Heart left ventricle (tissue), 16 donors: ENCODE measurements around the gene RND2. TPM values are rescaled to one million over a fixed set of nuclear protein-coding genes. Genes with fewer than 3 reads are reported as not detected.

Source experiments
- ATAC-seq, 4 donors: fragments of 200-7000 bp; cut with Tn5 transposase; one replicate each; pipeline ENCODE4 v1.9.1; 2020 to 2022; ENCODE audit warnings: moderate library complexity in 4 of 4, mild to moderate bottlenecking in 3 of 4, moderate number of reproducible peaks in 1 of 4
- DNase-seq, 5 donors: peaks; one replicate each; pipeline ENCODE4 v3.0.0-alpha.2; 2020
- H3K27ac ChIP-seq, 12 donors: fragments of 200-600 bp; sonication (generic) in 4 of 12; one replicate each; pipeline versions ENCODE4 v1.5.0 to v1.8.0; 2016 to 2022; ENCODE audit warnings: mild to moderate bottlenecking in 2 of 12
- H3K27me3 ChIP-seq, 9 donors: fragments of 200-600 bp; sonication (generic) in 2 of 9; one replicate each; pipeline versions ENCODE4 v1.5.1 to v1.8.0; 2016 to 2022; ENCODE audit warnings: mild to moderate bottlenecking in 3 of 9
- H3K36me3 ChIP-seq, 9 donors: fragments of 200-600 bp; sonication (generic) in 2 of 9; one replicate each; pipeline versions ENCODE4 v1.5.0 to v1.8.0; 2018 to 2022; ENCODE audit warnings: mild to moderate bottlenecking in 2 of 9
- H3K4me1 ChIP-seq, 12 donors: fragments of 200-600 bp; sonication (generic) in 4 of 12; one replicate each; pipeline versions ENCODE4 v1.5.0 to v1.8.0; 2016 to 2022; ENCODE audit warnings: mild to moderate bottlenecking in 3 of 12
- H3K4me3 ChIP-seq, 12 donors: fragments of 200-600 bp; sonication (generic) in 4 of 12; one replicate each; pipeline versions ENCODE4 v1.5.0 to v1.8.0; 2017 to 2022; ENCODE audit warnings: mild to moderate bottlenecking in 9 of 12, moderate library complexity in 4 of 12
- H3K9me3 ChIP-seq, 12 donors: fragments of 200-600 bp; sonication (generic) in 4 of 12; one replicate each; pipeline versions ENCODE4 v1.5.0 to v1.8.0; 2016 to 2022; ENCODE audit warnings: mild to moderate bottlenecking in 1 of 12
- CTCF ChIP-seq, 12 donors: fragments of 200-600 bp; sonication (generic) in 4 of 12; IDR thresholded peaks; one replicate each; pipeline versions ENCODE4 v1.5.0 to v1.8.0; 2018 to 2022; ENCODE audit warnings: antibody characterized with exemption in 12 of 12, mild to moderate bottlenecking in 5 of 12
- POLR2A ChIP-seq, 2 donors: fragments of 450-650 bp; IDR thresholded peaks; one replicate each; pipeline ENCODE4 v1.6.1; 2017; ENCODE audit warnings: antibody characterized with exemption in 2 of 2, mild to moderate bottlenecking in 2 of 2, moderate library complexity in 2 of 2
- WGBS, 4 donors: extraction: QIAGEN DNeasy Blood & Tissue Kit in 2 of 4; methylation state at CpG; one replicate each; pipeline versions ENCODE4 v1.1.5 to v1.1.7; 2013 to 2018; 5-methylcytosine and 5-hydroxymethylcytosine counted together
- intact Hi-C, 10 donors: fragments of 100-400 bp; cut with DNase I; formaldehyde crosslinking; loops; one replicate each; pipeline versions ENCODE4 v1.11.1 to v1.14.2; 2022
- polyA plus RNA-seq, 2 donors: library from polyadenylated mRNA; stranded (reverse); fragments of 200-250 nt; gene quantifications; one replicate each; pipeline ENCODE4 v1.2.3, GENCODE V29; 2013
- total RNA-seq, 9 donors: library from RNA; depleted of rRNA in 2 of 9; stranded (reverse); fragments of >200 nt in 2 of 9; fragmentation: NEBNext Ultra II Directional in 3 of 9; extraction: Animal tissue kit (Norgen Biotek cat#: 25700) in 3 of 9; gene quantifications; one replicate each; pipeline versions ENCODE4 v1.1.0 to v1.2.4, GENCODE V29; 2016 to 2023
- donor health status: ischemic (EF 13 %, LVEDD 7.1; RV severe dilation, severe dysfunction).
- donor health status: healthy with polysubstance abuse.
- donor health status: DM: no; HTN: yes; CAD: no.
- donor health status: DM: no; HTN: no; CAD: no.
- donor health status: ischemic (EF 25% LVEDD 6.9; RV normal size, moderate dysfunction).
- donor health status: ischemic (EF 25% LVEDD 5.7; RV mildly dilated, moderate dysfunction).
- donor health status: healthy.
- donor health status: DM: yes; HTN: yes; CAD: no.
- donor health status: ischemic (EF 35%, LVEDD 5.7; RV mildly dilated, moderate dysfunction).
- donor health status: nonischemic (EF 11% LVEDD 7.7; RV severe dilation, severe dysfunction).
- donor health status: DM: yes; HTN: yes; CAD: no.
- donor health status: PGD.
- donor health status: ischemic (EF 29% LVEDD 5.4; RV normal size, mild dysfunction).
- donor health status: nonischemic (EF 23%, LVEDD 6.1; RV moderate dilation, normal function).

The RND2 gene
- total and polyA plus RNA-seq, 11 donors: 0.10 to 1.6 (median 0.56) TPM

- 77 to 87% (median 79%) methylated on average over 5 of the region's 5 CpGs for WGBS, 4 donors
- Histone ChIP-seq H3K36me3 (peaks cover 0 to 57% (median 50%) of the 10 kb centered on the region in 9 donors), H3K27me3 (no peaks in the 10 kb centered on the region), H3K9me3 (no peaks in the 10 kb centered on the region), H3K27ac (no peak overlapping the region), H3K4me3 (no peak overlapping the region), H3K4me1 (peaks cover 7 to 55% (median 21%) of the 10 kb centered on the region in 12 donors)
- ATAC-seq (no peak), DNase-seq (no peak)
- no peak for TF ChIP-seq POLR2A (IDR thresholded peaks at IDR 0.05)
- no peak for TF ChIP-seq CTCF (IDR thresholded peaks at IDR 0.05)
- intact Hi-C loops: loop anchor here in 1 of 10 donors (5.0 kb wide), 1 partner anchor 169 kb away; the partner anchor contains the start of gene NBR1
These were observed 21.4 kb upstream of the RND2 start for GRCh38 chr17:43003542-43004172.

- peaks cover 2 to 58% (median 28%) of the 10 kb centered on the region in 12 donors for H3K4me1 ChIP-seq
- WGBS, 4 donors: 29 to 34% (median 34%) methylated on average over 16 to 18 of the region's 18 CpGs
These were observed 18.1 kb upstream of the RND2 start, which contains the start of gene IFI35 for GRCh38 chr17:43006639-43007551. Gene IFI35 (plus strand): TSS chr17:43006784. CDS start chr17:43006948, 164 bp downstream.

GRCh38 chr17:43010667-43011308 lies 14.2 kb upstream of the RND2 start:
- Histone ChIP-seq H3K27me3 (no peaks in the 10 kb centered on the region), H3K4me3 (no peak overlapping the region), H3K4me1 (peaks cover 8 to 84% (median 64%) of the 10 kb centered on the region in 12 donors), H3K36me3 (peaks cover 0 to 52% (median 22%) of the 10 kb centered on the region in 9 donors), H3K9me3 (no peaks in the 10 kb centered on the region), H3K27ac (peak overlapping the region in 8 of 12 donors; percentile 7 to 74 (median 16))
- DNase-seq: no peak
- 84 to 92% (median 87%) methylated on average over 5 of the region's 5 CpGs for WGBS, 4 donors
- peak in 2 of 4 donors; percentile 3 to 10 for ATAC-seq
- peak in 1 of 2 donors; percentile 19 for TF ChIP-seq POLR2A (IDR thresholded peaks at IDR 0.05)
- no peak for TF ChIP-seq CTCF (IDR thresholded peaks at IDR 0.05)
- intact Hi-C loops: loop anchor here in 1 of 10 donors (10.0 kb wide), 1 partner anchor 144 kb away; no protein-coding TSS in a partner anchor

More at GRCh38 chr17:43006639-43007551, 18.1 kb upstream of the RND2 start, which contains the start of gene IFI35:
- intact Hi-C loops: loop anchor here in 1 of 10 donors (5.0 kb wide), 1 partner anchor 165 kb away; the partner anchor contains the start of gene NBR1
- Histone ChIP-seq H3K9me3 (no peaks in the 10 kb centered on the region), H3K4me3 (peak within 1 kb of the TSS; percentile 35 to 90 (median 72)), H3K27ac (peak within 1 kb of the TSS; percentile 39 to 95 (median 91)), H3K27me3 (no peaks in the 10 kb centered on the region), H3K36me3 (peaks cover 0 to 44% (median 27%) of the 10 kb centered on the region in 9 donors)
- peak in 10 of 12 donors; percentile 25 to 78 (median 56) for TF ChIP-seq CTCF (IDR thresholded peaks at IDR 0.05)
- peak in 1 of 2 donors; percentile 34 for TF ChIP-seq POLR2A (IDR thresholded peaks at IDR 0.05)
- DNase-seq: peak; percentile 87 to 90 (median 89)
- ATAC-seq: peak; percentile 80 to 95 (median 85)
